Measurements from ENCODE around the gene TARM1. TPM values are rescaled to one million over a fixed set of nuclear protein-coding genes. Genes with fewer than 3 reads are reported as not detected.

TARM1 gene
- total RNA-seq, 1 donor from 2014 or later: not detected

DNA sequence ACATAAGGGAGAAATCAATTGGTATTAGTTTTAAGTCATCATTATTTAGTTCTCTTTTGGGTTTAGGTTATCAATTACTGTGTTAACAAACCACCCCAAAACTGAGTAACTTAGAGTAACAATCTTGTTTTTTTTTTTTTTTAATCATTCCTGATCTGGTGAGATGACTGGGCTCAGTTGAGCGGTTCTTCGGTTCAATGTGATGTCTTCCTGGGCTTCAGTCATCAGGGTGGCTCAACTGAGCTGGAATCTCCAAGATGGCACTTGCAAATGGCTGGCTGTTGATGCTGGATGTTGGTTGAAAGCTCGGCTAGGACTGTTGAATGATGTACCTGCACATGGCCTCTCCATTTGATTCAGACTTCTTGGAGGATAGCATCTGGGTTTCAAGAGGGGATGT is 3.2 kb upstream of the TARM1 start:
- Histone ChIP-seq H3K27me3 (no peaks in the 10 kb centered on the region), H3K27ac (no peak overlapping the region), H3K36me3 (no peaks in the 10 kb centered on the region), H3K9me3 (peaks cover 0 to 18% of the 10 kb centered on the region in 2 donors), H3K4me3 (no peak overlapping the region), H3K4me1 (no peaks in the 10 kb centered on the region)
- no peak for DNase-seq (ENCODE audit: low spot score in 2 of 2)
- intact Hi-C loops (cut with DNase I): no loop called here
- TF ChIP-seq, protein P1, sequence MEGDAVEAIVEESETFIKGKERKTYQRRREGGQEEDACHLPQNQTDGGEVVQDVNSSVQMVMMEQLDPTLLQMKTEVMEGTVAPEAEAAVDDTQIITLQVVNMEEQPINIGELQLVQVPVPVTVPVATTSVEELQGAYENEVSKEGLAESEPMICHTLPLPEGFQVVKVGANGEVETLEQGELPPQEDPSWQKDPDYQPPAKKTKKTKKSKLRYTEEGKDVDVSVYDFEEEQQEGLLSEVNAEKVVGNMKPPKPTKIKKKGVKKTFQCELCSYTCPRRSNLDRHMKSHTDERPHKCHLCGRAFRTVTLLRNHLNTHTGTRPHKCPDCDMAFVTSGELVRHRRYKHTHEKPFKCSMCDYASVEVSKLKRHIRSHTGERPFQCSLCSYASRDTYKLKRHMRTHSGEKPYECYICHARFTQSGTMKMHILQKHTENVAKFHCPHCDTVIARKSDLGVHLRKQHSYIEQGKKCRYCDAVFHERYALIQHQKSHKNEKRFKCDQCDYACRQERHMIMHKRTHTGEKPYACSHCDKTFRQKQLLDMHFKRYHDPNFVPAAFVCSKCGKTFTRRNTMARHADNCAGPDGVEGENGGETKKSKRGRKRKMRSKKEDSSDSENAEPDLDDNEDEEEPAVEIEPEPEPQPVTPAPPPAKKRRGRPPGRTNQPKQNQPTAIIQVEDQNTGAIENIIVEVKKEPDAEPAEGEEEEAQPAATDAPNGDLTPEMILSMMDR (IDR thresholded peaks at IDR 0.05): no peak

DNA sequence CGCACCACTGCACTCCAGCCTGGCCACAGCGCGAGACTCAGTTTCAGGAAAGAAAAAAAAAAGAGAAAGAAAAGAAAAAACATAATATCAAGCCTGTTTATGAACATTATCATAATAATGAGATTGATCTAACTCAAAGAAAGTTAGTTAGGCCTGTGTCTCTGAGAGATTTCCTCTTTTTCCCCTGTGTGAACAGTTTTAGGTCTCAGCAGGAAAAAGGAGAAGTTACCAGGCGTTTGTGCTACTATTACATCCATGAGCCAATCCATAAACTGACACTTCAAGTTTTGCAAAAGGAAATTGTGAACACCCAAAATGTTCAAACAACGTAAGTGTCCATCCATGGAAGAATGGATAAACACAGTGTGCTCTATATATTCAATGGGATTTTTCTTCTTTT is 3.8 kb downstream of the TARM1 start:
- Histone ChIP-seq H3K27ac (no peak overlapping the region), H3K4me3 (no peak overlapping the region), H3K4me1 (no peaks in the 10 kb centered on the region), H3K9me3 (peaks cover 0 to 6% of the 10 kb centered on the region in 2 donors), H3K27me3 (no peaks in the 10 kb centered on the region), H3K36me3 (no peaks in the 10 kb centered on the region)
- intact Hi-C loops (cut with DNase I): no loop called here
- no peak for DNase-seq (ENCODE audit: low spot score in 2 of 2)
- TF ChIP-seq, protein P1 (IDR thresholded peaks at IDR 0.05): no peak

DNA sequence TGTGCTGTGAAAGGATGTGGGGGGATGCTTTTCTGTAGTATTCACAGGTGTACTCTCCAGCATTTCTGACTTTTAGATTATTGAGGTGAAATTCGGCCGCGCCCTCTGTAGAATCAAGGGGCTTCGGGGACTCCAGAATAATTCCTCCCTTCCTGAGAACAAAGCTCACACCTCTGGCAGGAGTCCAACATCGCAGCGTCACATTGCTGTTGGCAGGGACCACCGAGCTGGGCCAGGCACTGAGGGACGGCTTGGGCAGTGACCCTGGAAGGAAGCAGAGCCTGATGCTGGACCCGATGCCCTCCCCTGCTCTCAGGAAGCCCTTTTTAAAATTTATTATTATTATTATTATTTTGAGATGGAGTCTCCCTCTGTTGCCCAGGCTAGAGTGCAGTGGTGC is 6.3 kb downstream of the TARM1 start:
- H3K9me3 ChIP-seq: peaks cover 0 to 2% of the 10 kb centered on the region in 2 donors
- no peaks in the 10 kb centered on the region for H3K4me1 ChIP-seq
- H3K4me3 ChIP-seq: no peak overlapping the region
- no peak overlapping the region for H3K27ac ChIP-seq
- intact Hi-C loops (cut with DNase I): no loop called here
- TF ChIP-seq, protein P1 (IDR thresholded peaks at IDR 0.05): no peak
- H3K27me3 ChIP-seq: no peaks in the 10 kb centered on the region
- DNase-seq (ENCODE audit: low spot score in 2 of 2): no peak
- H3K36me3 ChIP-seq: no peaks in the 10 kb centered on the region

DNA sequence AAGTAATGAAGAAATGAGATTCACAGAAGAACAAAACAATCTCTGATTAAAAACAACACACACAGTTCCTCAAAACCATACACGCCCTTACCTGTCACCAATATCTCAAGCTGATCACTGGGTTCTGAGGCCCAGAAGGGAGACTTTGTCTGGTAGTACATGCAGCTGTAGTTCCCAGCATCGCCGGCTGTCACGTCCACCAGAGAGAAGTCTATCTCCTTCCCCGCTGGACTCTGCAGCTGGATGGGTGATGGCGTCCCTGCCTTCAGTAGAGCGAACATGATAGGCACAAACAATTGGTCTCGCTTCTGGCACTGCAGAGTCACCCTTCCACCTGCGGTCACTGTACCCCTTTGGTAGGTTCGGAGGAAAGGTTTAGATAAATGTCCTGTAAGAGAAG is 7.3 kb downstream of the TARM1 start:
- no peaks in the 10 kb centered on the region for H3K4me1 ChIP-seq
- intact Hi-C loops (cut with DNase I): no loop called here
- H3K4me3 ChIP-seq: no peak overlapping the region
- no peak overlapping the region for H3K27ac ChIP-seq
- no peak for DNase-seq (ENCODE audit: low spot score in 2 of 2)
- H3K9me3 ChIP-seq: peaks cover 0 to 9% of the 10 kb centered on the region in 2 donors
- no peaks in the 10 kb centered on the region for H3K36me3 ChIP-seq
- TF ChIP-seq, protein P1 (IDR thresholded peaks at IDR 0.05): no peak
- H3K27me3 ChIP-seq: no peaks in the 10 kb centered on the region

DNA sequence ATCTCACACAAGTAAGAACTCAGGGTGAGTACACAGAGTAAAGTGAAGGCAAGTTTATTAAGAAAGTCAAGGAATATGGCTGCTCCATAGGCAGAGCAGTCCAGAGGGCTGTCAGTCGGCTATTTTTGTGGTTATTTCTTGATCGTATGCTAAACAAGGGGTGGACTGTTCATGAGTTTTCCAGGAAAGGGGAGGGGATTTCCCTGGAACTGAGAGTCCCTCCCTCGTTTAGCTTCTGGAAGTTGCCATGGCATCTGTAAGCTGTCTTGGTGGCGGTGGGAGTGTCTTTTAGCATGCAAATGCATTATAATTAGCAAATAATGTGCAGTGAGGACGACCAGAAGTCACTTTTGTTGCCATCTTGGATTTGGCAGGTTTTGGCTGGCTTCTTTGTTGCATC is 11.7 kb downstream of the TARM1 start:
- Histone ChIP-seq H3K27me3 (no peaks in the 10 kb centered on the region), H3K36me3 (no peaks in the 10 kb centered on the region), H3K4me3 (no peak overlapping the region), H3K9me3 (peaks cover 0 to 9% of the 10 kb centered on the region in 2 donors), H3K27ac (no peak overlapping the region), H3K4me1 (no peaks in the 10 kb centered on the region)
- TF ChIP-seq, protein P1 (IDR thresholded peaks at IDR 0.05): no peak
- no peak for DNase-seq (ENCODE audit: low spot score in 2 of 2)
- intact Hi-C loops (cut with DNase I): no loop called here

All from ascending aorta (tissue), 2 donors.